ENCODE results near the gene MYT1. TPM values are rescaled to one million over a fixed set of nuclear protein-coding genes. Genes with fewer than 3 reads are reported as not detected.

The MYT1 gene
- total RNA-seq, 4 donors from 2014 or later, result not detected

DNA sequence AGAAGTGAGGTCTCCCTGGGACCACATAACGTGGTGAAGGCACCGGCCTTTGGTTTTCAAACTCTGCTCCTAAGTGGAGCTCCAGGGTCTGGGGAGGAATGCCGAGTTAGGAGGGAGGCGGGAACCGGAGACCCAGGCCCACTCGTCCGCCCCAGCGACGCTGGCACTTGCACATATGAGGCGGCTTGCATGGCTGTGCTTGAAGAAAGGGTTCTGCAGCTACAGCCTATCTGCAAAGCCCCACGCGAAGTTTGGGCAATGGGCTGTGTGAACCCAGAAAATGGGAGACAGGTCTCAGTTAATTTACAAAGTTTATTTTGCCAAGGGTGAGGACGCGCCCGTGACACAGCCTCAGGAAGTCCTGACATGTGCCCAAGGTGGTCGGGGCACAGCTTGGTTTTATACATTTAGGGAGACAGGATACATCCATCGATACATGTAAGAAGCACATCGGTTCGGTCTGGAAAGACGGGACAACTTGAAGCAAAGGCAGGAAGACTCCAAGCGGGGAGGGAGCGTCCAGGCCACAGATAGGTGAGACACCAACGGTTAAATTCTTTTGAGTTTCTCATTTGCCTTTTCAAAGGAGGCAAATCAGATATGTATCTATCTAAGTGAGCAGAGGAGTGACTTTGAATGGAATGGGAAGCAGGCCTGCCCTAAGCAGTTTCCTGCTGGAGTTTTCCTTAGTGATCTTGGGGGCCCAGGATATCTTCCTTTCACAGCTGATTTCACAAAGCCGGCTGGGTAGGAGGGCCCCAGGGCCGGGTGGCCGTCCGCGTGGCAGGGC, 90.5 kb downstream of the MYT1 start:
- no peak for DNase-seq (ENCODE audit: extremely low spot score)
- Histone ChIP-seq H3K9me3 (no peaks in the 10 kb centered on the region), H3K4me3 (peak overlapping the region; percentile 67 to 94 (median 88)), H3K36me3 (no peaks in the 10 kb centered on the region), H3K4me1 (peaks cover 22 to 42% (median 32%) of the 10 kb centered on the region in 4 donors), H3K27ac (replicated peaks in 1 of 4) (peak overlapping the region; percentile 82 to 94 (median 88)), H3K27me3 (peaks cover 0 to 11% (median 0%) of the 10 kb centered on the region in 4 donors)
- WGBS, result 77% methylated on average over 27 of the region's 28 CpGs
- intact Hi-C loops (cut with DNase I), result no loop called here
- TF ChIP-seq EP300 (IDR thresholded peaks at IDR 0.05) (no peak), CTCF (IDR thresholded peaks at IDR 0.05) (no peak), POLR2AphosphoS5 (IDR thresholded peaks at IDR 0.05) (no peak), POLR2A (IDR thresholded peaks at IDR 0.05; ENCODE audit: low read depth) (no peak)

- H3K4me1 ChIP-seq, result peaks cover 31 to 51% (median 40%) of the 10 kb centered on the region in 4 donors
- intact Hi-C loops (cut with DNase I), result no loop called here
- WGBS, result under 1% methylated on average over 31 of the region's 96 CpGs
- peak within 1 kb of the TSS; percentile 82 to 94 (median 88) for H3K27ac ChIP-seq (replicated peaks in 1 of 4)
- peak within 1 kb of the TSS; percentile 67 to 94 (median 88) for H3K4me3 ChIP-seq
- peaks cover 0 to 5% (median 0%) of the 10 kb centered on the region in 4 donors for H3K36me3 ChIP-seq
- H3K9me3 ChIP-seq, result no peaks in the 10 kb centered on the region
- H3K27me3 ChIP-seq, result peaks cover 0 to 11% (median 0%) of the 10 kb centered on the region in 4 donors
- DNase-seq (ENCODE audit: extremely low spot score), result peak; percentile 94
- TF ChIP-seq POLR2AphosphoS5 (IDR thresholded peaks at IDR 0.05) (peak; percentile 64 to 82), EP300 (IDR thresholded peaks at IDR 0.05) (no peak), POLR2A (IDR thresholded peaks at IDR 0.05; ENCODE audit: low read depth) (no peak), CTCF (IDR thresholded peaks at IDR 0.05) (peak in 1 of 3 experiments; percentile 10)
These were observed 91.4 kb downstream of the MYT1 start, which contains the start of gene PCMTD2 for GRCh38 chr20:64255361-64256281. PCMTD2 (plus strand) TSS chr20:64255748; CDS start chr20:64259966, 4,218 bp downstream.

- no peak for TF ChIP-seq EP300 (IDR thresholded peaks at IDR 0.05)
- TF ChIP-seq POLR2A (IDR thresholded peaks at IDR 0.05; ENCODE audit: low read depth), result no peak
- TF ChIP-seq POLR2AphosphoS5 (IDR thresholded peaks at IDR 0.05), result no peak
- TF ChIP-seq CTCF (IDR thresholded peaks at IDR 0.05), result no peak
- H3K9me3 ChIP-seq, result no peaks in the 10 kb centered on the region
- H3K36me3 ChIP-seq, result peaks cover 0 to 5% (median 0%) of the 10 kb centered on the region in 4 donors
- DNase-seq (ENCODE audit: extremely low spot score), result no peak
- H3K4me3 ChIP-seq, result peak overlapping the region; percentile 67 to 94 (median 88)
- 24% methylated on average over 15 of the region's 15 CpGs for WGBS
- peak overlapping the region; percentile 82 to 94 (median 88) for H3K27ac ChIP-seq (replicated peaks in 1 of 4)
- H3K4me1 ChIP-seq, result peaks cover 37 to 58% (median 47%) of the 10 kb centered on the region in 4 donors
- H3K27me3 ChIP-seq, result peaks cover 0 to 11% (median 0%) of the 10 kb centered on the region in 4 donors
- intact Hi-C loops (cut with DNase I), result no loop called here
These were observed 92.2 kb downstream of the MYT1 start for GRCh38 chr20:64256282-64256935.

DNA sequence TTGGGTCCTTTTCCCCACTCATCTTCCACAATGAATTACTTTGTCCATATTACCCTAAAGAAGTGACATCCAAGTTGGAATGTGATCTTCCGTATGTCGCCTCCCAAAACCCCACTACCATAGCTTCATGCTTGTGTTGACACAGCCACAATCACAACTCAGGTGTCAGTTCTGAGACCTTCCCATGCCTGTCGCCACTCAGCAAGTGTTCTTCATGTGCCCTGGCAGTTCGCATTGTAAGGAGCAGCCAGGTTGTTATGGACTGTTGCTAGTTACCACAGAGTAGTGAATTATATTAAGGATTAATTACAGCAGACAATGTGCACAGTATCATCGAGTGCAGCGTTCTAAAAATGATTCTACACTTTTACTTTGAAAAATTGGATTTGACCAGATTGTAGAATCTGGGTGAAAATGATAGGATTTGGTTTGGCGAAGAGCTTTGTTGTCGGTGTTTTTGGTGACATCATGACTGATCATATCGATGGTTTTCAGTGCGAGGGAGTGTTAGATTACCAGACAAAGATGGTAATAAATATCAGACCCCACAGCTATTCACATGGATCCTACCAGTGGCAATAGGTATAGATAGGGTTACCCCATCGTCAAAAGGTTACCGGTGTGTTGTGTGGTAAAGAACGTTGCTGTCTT, 93.0 kb downstream of the MYT1 start:
- peaks cover 0 to 9% (median 0%) of the 10 kb centered on the region in 4 donors for H3K27me3 ChIP-seq
- H3K4me3 ChIP-seq, result peak overlapping the region in 3 of 4 donors; percentile 67 to 94 (median 93)
- H3K27ac ChIP-seq (replicated peaks in 1 of 4), result no peak overlapping the region
- peaks cover 0 to 5% (median 0%) of the 10 kb centered on the region in 4 donors for H3K36me3 ChIP-seq
- TF ChIP-seq CTCF (IDR thresholded peaks at IDR 0.05) (no peak), EP300 (IDR thresholded peaks at IDR 0.05) (no peak), POLR2A (IDR thresholded peaks at IDR 0.05; ENCODE audit: low read depth) (no peak), POLR2AphosphoS5 (IDR thresholded peaks at IDR 0.05) (no peak)
- peaks cover 45 to 67% (median 54%) of the 10 kb centered on the region in 4 donors for H3K4me1 ChIP-seq
- H3K9me3 ChIP-seq, result no peaks in the 10 kb centered on the region
- WGBS, result 92% methylated on average over 13 of the region's 13 CpGs
- DNase-seq (ENCODE audit: extremely low spot score), result no peak
- intact Hi-C loops (cut with DNase I), result no loop called here
